ENCODE data around the gene HOXC12.

DNA sequence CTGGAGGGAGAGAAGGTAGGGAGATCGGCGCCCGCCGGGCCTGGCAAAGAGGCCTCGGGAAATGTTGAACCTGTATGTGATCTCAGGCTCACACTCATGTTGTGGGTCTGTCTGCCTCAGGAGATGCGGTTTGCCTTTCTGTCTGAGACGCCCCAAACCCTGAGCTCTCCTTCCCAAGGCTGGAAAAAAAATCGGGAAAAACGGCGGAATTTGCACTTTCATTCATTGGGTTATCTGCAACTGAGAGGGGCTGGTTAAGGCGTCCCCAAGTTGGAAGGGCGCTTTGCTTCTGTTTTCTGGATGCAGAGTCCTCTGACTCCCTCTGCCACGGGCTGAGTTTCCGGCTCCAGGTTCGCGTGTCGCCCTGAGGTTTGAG lies 40.3 kb downstream of the HOXC12 start:
- TF ChIP-seq, protein P1, sequence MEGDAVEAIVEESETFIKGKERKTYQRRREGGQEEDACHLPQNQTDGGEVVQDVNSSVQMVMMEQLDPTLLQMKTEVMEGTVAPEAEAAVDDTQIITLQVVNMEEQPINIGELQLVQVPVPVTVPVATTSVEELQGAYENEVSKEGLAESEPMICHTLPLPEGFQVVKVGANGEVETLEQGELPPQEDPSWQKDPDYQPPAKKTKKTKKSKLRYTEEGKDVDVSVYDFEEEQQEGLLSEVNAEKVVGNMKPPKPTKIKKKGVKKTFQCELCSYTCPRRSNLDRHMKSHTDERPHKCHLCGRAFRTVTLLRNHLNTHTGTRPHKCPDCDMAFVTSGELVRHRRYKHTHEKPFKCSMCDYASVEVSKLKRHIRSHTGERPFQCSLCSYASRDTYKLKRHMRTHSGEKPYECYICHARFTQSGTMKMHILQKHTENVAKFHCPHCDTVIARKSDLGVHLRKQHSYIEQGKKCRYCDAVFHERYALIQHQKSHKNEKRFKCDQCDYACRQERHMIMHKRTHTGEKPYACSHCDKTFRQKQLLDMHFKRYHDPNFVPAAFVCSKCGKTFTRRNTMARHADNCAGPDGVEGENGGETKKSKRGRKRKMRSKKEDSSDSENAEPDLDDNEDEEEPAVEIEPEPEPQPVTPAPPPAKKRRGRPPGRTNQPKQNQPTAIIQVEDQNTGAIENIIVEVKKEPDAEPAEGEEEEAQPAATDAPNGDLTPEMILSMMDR (IDR thresholded peaks at IDR 0.05) = no peak
- TF ChIP-seq POLR2A (IDR thresholded peaks at IDR 0.05) = no peak

Data from adrenal gland (tissue), 5 donors.